HG02852 (cell line): Measurements from ENCODE around the gene SLC29A3.
"Not testable (repeated sequence)": the region's sequence is repeated elsewhere in the genome, so short reads cannot be mapped to it uniquely, and the experiment has no call there.

ENCODE experiments used
- ATAC-seq: cut with Tn5 transposase; IDR thresholded peaks from one replicate; pipeline ENCODE4 v1.9.1; 2021; ENCODE audit warnings: mild to moderate bottlenecking, moderate library complexity; ENCODE audit not compliant: unreplicated experiment

The SLC29A3 gene

DNA sequence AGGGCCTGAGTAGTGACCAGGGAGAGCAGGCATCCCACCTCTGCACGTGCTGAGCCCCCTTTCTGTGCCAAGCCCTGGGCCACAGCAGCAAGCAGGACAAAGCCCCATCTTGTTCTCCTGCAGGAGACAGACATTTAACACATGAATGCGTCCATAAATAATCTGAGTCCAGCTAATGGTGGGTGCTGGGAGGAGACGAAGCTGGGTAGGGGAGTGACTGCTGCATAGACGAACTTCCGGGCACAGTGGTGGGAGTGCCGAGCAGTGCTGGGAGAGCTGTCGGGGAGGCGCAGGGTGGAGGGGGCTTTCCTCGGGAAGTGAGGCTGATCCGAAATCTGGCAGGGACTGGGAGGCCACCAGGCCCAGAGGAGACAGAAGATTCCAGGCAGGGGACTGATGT, 35.2 kb upstream of the SLC29A3 start:
- no peak for ATAC-seq

DNA sequence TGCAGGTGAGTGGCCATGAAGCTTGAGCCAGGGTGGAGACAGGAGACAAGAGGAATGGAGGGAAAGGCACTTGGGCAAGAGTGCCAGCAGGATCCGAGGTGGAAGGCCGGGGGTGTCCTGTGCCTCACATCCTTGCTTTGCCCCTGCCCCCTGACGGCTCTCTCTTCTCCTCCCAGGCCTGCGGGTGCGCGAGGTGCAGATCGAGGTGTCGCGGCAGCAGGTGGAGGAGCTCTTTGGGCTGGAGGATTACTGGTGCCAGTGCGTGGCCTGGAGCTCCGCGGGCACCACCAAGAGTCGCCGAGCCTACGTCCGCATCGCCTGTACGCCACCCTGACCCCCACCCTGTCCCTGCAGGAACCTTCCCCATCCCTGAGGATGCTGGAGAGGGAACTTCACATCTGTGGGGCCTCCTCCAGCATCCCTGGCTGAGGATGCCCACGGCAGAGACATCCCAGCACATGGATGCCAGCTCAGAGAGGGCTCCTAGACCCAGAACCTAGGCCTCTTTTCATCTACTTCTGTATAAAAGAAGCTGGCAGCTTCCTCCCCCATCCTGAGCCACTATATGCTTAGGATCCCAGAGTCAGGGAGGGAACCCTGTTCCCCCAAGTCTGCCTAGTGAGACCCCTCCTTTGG, 34.4 kb upstream of the SLC29A3 start:
- no peak for ATAC-seq

DNA sequence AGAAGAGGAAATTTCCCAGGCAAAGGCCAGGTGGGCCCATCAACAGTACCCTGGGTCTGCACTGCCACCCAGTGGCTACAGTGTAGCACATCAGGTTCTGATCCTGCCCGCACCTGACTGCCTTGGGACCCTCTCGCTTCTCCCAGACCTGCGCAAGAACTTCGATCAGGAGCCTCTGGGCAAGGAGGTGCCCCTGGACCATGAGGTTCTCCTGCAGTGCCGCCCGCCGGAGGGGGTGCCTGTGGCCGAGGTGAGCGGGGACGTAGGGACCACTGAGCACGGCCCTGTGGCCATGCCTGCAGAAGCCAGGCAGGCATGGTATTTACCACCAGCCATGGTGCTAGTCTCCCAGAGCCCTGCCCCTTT, 33.9 kb upstream of the SLC29A3 start:
- ATAC-seq = no peak

DNA sequence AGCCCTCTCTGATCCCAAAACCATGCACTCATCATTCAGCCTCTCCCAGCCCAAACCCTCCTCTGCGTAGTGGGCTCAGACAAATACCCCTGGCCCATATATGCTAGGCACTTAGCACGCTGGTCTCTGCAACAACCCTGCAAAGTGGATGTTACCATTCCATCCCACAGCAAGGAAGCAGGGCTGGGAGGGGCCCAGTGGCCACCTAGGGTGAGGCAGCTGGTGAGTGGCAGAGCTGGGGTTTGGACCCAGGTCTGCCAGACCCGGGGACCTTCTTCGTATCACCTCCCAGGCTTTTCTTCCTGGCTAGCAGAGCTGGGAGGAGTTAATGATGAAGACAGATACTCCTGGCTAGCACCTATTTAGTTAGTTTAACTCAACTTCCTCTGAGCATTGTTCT, 33.1 kb upstream of the SLC29A3 start:
- ATAC-seq = no peak

DNA sequence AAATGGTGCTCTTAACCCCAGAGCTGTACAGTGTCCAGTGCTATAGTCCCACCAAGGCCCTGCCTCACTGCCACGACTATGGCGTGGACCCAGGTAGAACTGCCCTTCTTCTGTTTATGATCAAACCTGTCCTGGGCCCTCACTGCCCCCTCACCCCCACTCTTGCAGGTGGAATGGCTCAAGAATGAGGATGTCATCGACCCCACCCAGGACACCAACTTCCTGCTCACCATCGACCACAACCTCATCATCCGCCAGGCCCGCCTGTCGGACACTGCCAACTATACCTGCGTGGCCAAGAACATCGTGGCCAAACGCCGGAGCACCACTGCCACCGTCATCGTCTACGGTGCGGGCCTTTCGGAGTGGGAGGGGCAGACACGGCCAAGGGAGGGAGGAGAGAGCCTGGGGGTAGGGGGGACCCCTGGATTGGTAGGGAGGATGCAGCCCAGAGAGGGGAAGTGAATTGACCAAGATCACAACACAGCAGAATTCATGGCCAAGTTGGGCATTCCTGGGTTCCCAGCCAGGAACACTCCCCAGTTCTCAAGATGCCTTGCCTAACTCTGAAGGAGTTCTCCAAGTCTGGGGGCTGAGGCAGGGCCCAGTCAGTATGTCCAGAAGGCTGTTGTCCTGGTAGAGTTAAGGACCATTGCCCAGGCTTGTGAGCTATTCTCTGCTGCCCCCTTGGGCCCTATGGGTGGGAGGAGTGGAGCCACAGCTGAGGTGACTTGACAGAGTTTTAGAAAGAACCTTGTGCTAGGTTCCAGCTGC, 32.4 kb upstream of the SLC29A3 start:
- no peak for ATAC-seq

DNA sequence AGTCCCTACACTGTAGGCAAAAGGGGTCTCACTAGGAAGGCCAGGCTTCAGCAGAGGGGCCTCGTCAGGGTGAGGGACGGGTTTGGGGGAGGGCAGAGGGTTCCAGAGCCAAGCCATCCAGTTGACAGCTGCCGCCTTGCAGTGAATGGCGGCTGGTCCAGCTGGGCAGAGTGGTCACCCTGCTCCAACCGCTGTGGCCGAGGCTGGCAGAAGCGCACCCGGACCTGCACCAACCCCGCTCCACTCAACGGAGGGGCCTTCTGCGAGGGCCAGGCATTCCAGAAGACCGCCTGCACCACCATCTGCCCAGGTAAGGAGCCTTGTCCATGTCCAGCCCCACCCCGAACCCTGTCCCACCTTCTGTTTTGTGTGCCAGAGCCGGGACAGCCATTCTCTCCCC, 31.6 kb upstream of the SLC29A3 start:
- no peak for ATAC-seq

DNA sequence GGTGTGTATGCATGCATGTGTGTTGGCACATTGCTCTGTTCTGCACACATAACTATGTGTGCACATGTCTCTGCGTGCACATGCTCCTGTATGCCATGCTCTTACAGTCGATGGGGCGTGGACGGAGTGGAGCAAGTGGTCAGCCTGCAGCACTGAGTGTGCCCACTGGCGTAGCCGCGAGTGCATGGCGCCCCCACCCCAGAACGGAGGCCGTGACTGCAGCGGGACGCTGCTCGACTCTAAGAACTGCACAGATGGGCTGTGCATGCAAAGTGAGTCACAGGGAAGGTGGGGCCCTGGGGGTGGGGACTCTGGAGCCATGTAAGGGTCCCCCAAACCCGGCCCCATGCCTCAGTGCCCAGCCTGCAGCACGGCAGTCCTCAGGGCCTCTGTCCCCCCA, 30.6 kb upstream of the SLC29A3 start:
- no peak for ATAC-seq

DNA sequence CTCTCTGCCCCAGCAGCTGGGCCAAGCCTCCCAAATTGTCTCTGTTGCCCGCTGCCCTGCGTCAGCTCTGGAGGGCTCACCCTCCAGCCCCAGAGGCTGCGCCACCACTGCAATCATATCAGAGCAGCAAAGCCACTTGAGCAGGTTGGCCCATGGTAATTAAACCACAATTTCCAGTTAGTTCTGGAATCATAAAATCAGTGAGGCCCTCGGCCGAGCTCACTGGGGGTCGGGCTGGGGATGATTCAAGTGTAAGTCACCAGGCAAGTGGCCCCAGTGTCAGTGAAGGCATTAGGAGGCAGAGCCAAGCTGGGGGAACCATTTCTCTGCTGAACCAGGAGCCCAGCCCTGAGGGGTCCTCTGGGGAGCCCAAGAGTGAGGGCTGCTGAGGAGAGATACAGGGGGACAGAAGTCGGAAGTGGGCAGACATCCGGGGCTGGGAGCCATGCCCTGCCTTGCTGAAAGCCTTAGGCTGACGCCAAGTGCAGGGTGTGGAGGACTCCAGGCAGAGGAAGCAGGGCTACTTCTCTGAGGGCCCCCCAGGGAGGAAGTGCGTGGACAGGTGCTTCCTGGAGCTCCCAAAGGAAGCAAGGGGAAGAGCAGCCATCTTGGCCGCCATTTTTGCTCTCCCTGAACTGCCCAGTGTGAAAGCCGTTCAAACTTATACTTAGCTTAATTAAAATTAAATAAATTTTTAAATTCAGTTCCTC, 29.5 kb upstream of the SLC29A3 start:
- ATAC-seq = no peak

DNA sequence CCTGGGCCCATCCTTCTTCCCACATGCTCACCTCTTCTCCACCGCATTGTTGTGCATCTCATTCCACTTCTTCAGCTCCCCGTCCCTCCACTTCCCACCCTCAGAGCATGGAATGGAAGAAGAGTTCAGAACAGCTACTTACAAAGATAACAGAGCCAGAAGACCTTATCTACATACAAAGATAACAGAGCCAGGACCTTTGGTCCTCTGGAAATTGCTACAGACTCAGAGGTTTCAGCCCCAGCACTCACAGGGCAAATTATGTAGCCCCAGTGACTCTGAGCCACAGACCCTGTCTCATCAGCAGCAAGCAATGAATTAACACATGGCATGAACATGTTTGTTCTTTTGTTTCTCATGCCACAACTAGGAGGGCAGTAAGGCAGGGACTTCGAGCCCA, 28.7 kb upstream of the SLC29A3 start:
- ATAC-seq = no peak

DNA sequence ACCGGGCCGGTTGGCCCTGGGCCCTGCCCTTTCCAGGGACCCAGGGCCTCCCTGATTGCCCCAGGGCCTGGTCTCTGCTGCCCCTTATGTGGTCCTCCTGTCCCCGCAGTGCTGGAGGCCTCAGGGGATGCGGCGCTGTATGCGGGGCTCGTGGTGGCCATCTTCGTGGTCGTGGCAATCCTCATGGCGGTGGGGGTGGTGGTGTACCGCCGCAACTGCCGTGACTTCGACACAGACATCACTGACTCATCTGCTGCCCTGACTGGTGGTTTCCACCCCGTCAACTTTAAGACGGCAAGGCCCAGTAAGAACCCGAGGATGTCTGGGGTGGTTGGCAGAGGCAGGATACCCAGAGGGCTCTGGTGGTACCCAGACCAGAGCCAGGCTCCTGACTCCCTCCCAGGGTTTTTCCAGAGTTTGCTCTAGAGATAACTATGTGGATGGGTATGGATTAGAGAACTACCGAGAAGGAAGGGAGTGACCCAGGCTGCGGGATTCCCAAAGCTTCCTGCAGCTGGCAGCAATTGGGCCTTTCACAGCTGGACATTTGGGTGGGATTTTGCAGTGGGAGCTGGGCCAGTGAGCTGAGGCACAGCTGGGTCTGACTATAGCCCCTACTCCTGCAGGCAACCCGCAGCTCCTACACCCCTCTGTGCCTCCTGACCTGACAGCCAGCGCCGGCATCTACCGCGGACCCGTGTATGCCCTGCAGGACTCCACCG, 28.1 kb upstream of the SLC29A3 start:
- no peak for ATAC-seq

DNA sequence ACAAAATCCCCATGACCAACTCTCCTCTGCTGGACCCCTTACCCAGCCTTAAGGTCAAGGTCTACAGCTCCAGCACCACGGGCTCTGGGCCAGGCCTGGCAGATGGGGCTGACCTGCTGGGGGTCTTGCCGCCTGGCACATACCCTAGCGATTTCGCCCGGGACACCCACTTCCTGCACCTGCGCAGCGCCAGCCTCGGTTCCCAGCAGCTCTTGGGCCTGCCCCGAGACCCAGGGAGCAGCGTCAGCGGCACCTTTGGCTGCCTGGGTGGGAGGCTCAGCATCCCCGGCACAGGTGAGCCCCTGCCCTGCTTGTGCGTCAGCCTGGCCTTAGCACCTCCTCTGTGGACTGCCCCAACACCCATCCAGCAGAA, 27.5 kb upstream of the SLC29A3 start:
- ATAC-seq = no peak

DNA sequence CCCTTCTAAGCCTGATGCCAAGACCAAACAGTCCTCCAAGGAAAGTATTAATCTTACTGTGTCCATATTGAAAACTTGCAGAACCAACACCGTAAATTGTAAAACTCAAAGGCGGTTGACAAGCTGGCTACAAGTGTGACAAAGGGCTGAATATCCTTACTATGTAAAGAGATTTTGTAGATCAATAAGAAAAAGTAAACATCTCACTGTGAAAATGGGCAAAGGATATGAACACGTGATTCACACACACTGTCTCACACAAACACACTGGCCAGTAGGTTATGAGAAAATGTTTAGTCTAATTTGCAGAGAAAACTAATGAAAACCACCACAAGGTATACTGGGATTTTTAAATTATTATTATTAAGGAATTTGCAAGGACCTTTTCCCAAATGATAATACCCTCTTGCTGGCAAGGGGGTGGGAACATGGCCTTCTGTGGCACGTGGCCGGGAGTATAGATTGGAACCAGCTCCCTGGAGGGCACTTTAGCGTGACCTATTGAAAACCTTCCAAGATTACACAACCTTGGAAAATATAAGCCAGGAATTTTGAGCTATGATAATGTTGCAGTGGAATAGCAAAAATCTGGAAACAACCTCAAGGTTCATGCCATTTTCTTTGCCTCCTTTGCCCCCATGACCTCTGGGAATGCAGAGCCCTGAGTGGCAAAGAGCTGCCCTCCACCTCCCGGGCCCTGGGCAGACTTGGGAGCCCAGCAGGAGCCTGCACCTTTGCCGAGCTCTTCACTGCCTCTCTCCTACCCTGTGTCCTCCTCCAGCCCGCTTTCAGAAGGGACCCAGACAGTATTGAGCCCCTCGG, 26.2 kb upstream of the SLC29A3 start:
- no peak for ATAC-seq

DNA sequence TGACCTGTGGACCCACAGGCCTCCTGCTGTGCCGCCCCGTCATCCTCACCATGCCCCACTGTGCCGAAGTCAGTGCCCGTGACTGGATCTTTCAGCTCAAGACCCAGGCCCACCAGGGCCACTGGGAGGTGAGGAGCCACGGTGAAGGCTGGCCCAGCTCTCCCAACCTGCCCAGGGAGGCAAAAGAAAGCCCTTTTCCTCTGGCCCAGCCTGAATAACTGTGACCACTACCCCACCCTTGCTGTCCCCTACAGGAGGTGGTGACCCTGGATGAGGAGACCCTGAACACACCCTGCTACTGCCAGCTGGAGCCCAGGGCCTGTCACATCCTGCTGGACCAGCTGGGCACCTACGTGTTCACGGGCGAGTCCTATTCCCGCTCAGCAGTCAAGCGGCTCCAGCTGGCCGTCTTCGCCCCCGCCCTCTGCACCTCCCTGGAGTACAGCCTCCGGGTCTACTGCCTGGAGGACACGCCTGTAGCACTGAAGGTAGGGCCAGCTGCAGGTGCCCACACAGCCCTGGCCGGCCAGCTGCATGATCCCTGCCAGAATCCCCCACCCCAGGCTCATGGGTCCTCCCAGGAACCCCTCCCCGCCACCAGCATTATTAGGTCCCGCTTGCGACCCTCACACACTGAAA, 25.5 kb upstream of the SLC29A3 start:
- ATAC-seq = no peak

DNA sequence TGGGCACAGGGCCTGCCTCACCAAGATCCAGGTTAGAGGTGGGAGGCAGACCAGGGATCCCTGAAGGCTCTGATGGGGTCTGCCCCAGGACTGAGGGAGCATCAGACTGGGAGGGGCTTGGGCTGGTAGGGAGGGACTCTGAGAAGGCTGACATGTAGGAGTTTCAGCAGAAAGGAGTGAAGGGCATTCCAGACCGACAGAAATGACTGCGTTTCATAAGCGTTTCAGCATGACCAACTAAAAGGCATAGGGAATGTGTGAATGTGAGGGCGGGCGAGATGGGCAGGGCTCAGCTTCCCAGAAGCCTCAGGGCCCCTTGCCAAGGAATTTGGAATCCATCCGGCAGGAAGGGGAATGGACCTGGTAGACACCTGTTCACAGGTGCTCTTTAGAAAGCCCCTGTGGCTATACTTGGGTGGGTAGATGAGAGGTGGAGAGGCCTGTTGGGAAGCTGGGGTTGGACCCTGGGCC, 24.9 kb upstream of the SLC29A3 start:
- ATAC-seq = no peak

DNA sequence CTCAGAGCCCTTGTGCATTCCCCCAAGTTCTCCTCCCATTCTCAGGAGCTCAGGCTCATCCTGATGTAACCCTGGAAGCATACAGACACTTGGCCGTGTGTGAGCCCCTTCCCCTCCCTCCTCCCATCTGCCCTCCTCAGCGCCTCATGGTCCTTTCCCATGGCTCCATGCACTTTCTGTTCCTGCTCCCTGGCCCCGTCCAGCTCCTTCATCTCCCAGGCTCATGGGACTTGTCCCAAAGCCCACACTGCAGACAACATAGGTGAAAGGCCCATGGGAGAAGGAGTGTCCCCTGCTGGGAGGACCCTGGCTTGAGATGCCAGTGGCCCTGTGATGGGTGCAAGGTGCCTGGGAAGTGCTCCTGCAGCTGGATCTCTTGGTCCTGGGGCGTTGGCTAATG, 24.2 kb upstream of the SLC29A3 start:
- no peak for ATAC-seq

DNA sequence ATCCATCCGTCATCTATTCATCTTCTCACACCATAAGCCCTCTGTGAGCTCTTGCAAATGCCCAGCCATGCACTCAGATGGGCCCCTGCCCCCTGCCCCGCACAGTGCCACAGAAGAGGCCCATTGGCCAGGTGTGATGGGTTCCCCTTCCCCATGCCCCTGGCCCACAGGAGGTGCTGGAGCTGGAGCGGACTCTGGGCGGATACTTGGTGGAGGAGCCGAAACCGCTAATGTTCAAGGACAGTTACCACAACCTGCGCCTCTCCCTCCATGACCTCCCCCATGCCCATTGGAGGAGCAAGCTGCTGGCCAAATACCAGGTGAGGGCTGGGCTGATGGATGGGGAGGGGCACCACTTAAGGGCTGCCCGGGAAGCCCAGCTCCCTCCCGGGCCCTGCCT, 23.4 kb upstream of the SLC29A3 start:
- no peak for ATAC-seq

DNA sequence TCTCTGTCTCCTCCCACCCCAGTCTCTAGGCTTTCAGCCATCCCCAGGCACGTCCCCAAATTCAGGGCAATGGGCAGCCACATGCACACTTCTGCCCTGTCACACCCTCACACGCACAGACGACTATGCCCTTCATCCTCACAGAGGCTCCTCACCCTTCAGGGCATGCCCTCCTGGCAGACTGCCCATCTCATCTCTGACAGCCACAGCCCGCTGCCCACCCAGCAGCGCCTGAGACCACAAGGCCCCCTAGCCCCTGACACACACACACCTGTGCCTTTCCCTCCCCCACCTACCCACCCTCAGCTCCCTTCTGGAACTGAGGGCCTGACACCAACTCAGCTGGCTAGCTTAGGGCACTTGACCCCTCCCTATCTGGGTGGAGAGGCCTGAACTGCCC, 23.0 kb upstream of the SLC29A3 start:
- ATAC-seq = no peak

DNA sequence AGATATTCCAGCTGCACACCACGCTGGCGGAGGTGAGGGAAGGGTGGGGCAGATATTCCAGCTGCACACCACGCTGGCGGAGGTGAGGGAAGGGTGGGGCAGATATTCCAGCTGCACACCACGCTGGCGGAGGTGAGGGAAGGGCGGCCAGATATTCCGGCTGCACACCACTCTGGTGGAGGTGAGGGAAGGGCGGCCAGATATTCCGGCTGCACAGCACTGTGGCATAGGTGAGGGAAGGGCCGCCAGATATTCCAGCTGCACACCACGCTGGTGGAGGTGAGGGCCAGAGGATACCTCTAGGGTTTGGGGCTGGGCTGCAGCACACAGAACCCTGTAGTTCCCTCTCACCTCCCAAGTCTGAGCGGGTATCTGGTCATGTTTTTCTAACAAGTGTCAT, 22.2 kb upstream of the SLC29A3 start:
- not testable (repeated sequence) for ATAC-seq

DNA sequence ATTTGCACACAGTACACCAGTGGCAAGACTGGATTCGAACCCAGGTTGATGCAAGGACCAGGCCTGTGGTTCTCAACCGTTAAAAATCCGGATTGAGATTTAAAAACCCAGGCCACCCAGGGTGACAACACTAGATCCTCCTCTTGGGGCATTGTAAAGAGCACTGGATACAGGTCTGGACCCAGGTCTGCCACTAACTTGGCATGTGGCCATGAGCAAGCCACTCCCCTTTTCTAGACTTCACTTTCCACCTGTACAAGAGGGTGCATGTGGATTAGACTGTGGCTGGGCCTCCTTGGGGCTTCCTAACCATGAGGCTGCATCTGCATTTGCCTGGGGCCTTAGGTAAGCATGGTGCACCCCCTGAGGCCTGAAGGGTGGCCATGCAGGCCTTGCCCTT, 21.7 kb upstream of the SLC29A3 start:
- ATAC-seq = no peak

DNA sequence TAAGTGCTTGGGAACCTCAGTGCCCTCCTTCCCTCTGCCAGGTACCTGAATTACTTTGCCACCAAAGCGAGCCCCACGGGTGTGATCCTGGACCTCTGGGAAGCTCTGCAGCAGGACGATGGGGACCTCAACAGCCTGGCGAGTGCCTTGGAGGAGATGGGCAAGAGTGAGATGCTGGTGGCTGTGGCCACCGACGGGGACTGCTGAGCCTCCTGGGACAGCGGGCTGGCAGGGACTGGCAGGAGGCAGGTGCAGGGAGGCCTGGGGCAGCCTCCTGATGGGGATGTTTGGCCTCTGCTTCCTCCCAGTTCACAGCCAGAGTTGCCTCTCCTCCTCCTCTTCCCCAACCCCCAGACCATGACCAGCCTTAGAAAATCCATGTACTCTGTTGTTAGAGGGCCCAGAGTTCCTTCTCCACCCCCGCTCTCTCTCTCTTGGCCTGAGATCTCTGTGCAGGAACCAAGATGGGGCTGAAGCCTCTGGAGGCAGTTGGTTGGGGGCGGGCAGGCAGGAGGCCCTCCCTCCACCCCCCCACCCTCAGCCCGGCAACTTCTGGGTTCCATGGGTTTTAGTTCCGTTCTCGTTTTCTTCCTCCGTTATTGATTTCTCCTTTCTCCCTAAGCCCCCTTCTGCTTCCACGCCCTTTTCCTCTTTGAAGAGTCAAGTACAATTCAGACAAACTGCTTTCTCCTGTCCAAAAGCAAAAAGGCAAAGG, 19.8 kb upstream of the SLC29A3 start:
- ATAC-seq = no peak
